Endothelial cell of umbilical vein (primary cell): Measurements from ENCODE around the gene BTBD19.

Experiments used
- EZH2 ChIP-seq: IDR thresholded peaks from 2 replicates; pipeline ENCODE4 v1.6.1; 2012; ENCODE audit warnings: borderline replicate concordance, low read depth, mild to moderate bottlenecking, moderate library complexity, low read length, inconsistent platforms; ENCODE audit not compliant: severe bottlenecking
- FOS ChIP-seq: IDR thresholded peaks from 2 replicates; pipeline ENCODE4 v1.6.1; 2011; ENCODE audit warnings: mild to moderate bottlenecking, low read length, moderate library complexity, borderline replicate concordance; ENCODE audit not compliant: insufficient read depth
- GATA2 ChIP-seq: IDR thresholded peaks from 2 replicates; pipeline ENCODE4 v1.7.0; 2011; ENCODE audit warnings: low read depth, mild to moderate bottlenecking, moderate library complexity, mixed read lengths, low read length; ENCODE audit not compliant: insufficient read length, insufficient read depth
- JUN ChIP-seq: IDR thresholded peaks from 2 replicates; pipeline ENCODE4 v1.6.1; 2011; ENCODE audit warnings: borderline replicate concordance, low read depth; ENCODE audit not compliant: insufficient read length, insufficient read depth
- MAX ChIP-seq: IDR thresholded peaks from 2 replicates; pipeline ENCODE4 v1.6.1; 2011; ENCODE audit not compliant: insufficient read depth, insufficient read length
- MYC ChIP-seq: IDR thresholded peaks from one replicate; pipeline ENCODE4 v1.6.1; 2011; ENCODE audit warnings: mild to moderate bottlenecking, low read depth, low read length
- POLR2A ChIP-seq: IDR thresholded peaks from 2 replicates; pipeline ENCODE4 v1.6.1; 2012; ENCODE audit warnings: low read depth, mild to moderate bottlenecking, control low read depth, low read length
- POLR2AphosphoS5 ChIP-seq: IDR thresholded peaks from 2 replicates; pipeline ENCODE4 v1.6.1; 2012; ENCODE audit warnings: low read depth, mild to moderate bottlenecking, control low read depth, low read length, moderate library complexity; ENCODE audit not compliant: insufficient read depth
- TF ChIP-seq, protein P1 (sequence below), 2 donors: IDR thresholded peaks; 1 replicate in 1 of 2; 2 replicates in 1 of 2; pipeline ENCODE4 v1.5.1; 2011; ENCODE audit warnings: low read length in 2 of 2, mild to moderate bottlenecking in 2 of 2, moderate library complexity in 2 of 2, control low read depth in 1 of 2, inconsistent platforms in 1 of 2, low read depth in 1 of 2; ENCODE audit not compliant: insufficient read depth in 1 of 2; ENCODE audit errors: extremely low read depth in 1 of 2

DNA sequence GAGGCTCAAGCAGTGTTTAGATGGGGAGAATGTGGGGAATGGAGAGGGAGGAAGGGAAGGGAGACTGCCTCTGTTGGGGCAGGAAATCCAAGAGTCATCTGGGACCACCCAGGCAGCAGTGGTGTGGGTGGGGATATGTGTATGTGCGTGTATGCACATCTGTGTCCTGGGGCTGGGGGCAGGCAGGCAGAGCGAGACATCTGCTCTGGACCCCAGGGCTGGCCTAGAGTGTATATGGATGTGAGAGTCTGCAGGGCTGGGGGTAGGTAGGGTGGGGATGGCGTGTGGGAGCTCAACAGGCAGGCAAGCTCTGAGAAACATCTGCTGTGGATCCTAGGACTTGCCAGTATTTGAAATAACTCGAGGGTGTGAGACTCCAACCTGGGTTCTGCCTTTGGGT, 31.3 kb downstream of the BTBD19 start:
- TF ChIP-seq, protein P1, sequence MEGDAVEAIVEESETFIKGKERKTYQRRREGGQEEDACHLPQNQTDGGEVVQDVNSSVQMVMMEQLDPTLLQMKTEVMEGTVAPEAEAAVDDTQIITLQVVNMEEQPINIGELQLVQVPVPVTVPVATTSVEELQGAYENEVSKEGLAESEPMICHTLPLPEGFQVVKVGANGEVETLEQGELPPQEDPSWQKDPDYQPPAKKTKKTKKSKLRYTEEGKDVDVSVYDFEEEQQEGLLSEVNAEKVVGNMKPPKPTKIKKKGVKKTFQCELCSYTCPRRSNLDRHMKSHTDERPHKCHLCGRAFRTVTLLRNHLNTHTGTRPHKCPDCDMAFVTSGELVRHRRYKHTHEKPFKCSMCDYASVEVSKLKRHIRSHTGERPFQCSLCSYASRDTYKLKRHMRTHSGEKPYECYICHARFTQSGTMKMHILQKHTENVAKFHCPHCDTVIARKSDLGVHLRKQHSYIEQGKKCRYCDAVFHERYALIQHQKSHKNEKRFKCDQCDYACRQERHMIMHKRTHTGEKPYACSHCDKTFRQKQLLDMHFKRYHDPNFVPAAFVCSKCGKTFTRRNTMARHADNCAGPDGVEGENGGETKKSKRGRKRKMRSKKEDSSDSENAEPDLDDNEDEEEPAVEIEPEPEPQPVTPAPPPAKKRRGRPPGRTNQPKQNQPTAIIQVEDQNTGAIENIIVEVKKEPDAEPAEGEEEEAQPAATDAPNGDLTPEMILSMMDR (IDR thresholded peaks at IDR 0.05; ENCODE audit: extremely low read depth in 1 of 2, insufficient read depth in 1 of 2, low read depth in 1 of 2, low read length in 2 of 2): no peak
- no peak for TF ChIP-seq EZH2
- TF ChIP-seq POLR2A: no peak
- TF ChIP-seq POLR2AphosphoS5: no peak
- TF ChIP-seq JUN: no peak
- TF ChIP-seq FOS: no peak
- no peak for TF ChIP-seq MYC
- no peak for TF ChIP-seq MAX
- TF ChIP-seq GATA2: no peak
